Measurements from ENCODE around the gene RDH12. TPM values are rescaled to one million over a fixed set of nuclear protein-coding genes. Genes with fewer than 3 reads are reported as not detected.
A peak's percentile ranks its signal among the peaks of the same experiment; 100 is the strongest.

The RDH12 gene
- polyA plus RNA-seq, 2 donors: 8.0 to 31.2 TPM

- H3K27me3 ChIP-seq (ENCODE audit: control insufficient read depth in 1 of 2, insufficient read depth in 2 of 2, low read length in 2 of 2): no peaks in the 10 kb centered on the region
- WGBS, 2 donors: 0% methylated on average over 85 to 87 of the region's 87 CpGs
- H3K36me3 ChIP-seq (ENCODE audit: control insufficient read depth in 2 of 2, insufficient read depth in 2 of 2, low read length in 1 of 2): peaks cover 4 to 5% of the 10 kb centered on the region in 2 donors
- H3K9me3 ChIP-seq (ENCODE audit: control insufficient read depth in 2 of 2, insufficient read depth in 1 of 2, low read depth in 1 of 2, low read length in 1 of 2): no peaks in the 10 kb centered on the region
- peaks cover 0 to 6% of the 10 kb centered on the region in 2 donors for H3K4me1 ChIP-seq (ENCODE audit: control insufficient read depth in 2 of 2, insufficient read depth in 2 of 2, low read length in 1 of 2)
- peak within 1 kb of the TSS; percentile 93 to 99 for H3K27ac ChIP-seq (ENCODE audit: low read depth in 2 of 2, low read length in 1 of 2)
- H3K4me3 ChIP-seq (ENCODE audit: low read depth in 1 of 2, low read length in 2 of 2): peak within 1 kb of the TSS; percentile 79 to 92
Observed at GRCh38 chr14:67674480-67675218, 27.0 kb upstream of the RDH12 start, which contains the start of gene VTI1B. VTI1B (minus strand) TSS chr14:67674632; CDS start chr14:67674489, 143 bp downstream.

GRCh38 chr14:67675219-67675582 lies 26.5 kb upstream of the RDH12 start:
- H3K4me1 ChIP-seq (ENCODE audit: control insufficient read depth in 2 of 2, insufficient read depth in 2 of 2, low read length in 1 of 2): peaks cover 0 to 6% of the 10 kb centered on the region in 2 donors
- no peaks in the 10 kb centered on the region for H3K9me3 ChIP-seq (ENCODE audit: control insufficient read depth in 2 of 2, insufficient read depth in 1 of 2, low read depth in 1 of 2, low read length in 1 of 2)
- H3K27ac ChIP-seq (ENCODE audit: low read depth in 2 of 2, low read length in 1 of 2): peak overlapping the region; percentile 93 to 99
- no peaks in the 10 kb centered on the region for H3K27me3 ChIP-seq (ENCODE audit: control insufficient read depth in 1 of 2, insufficient read depth in 2 of 2, low read length in 2 of 2)
- 34 to 35% methylated on average over 16 of the region's 16 CpGs for WGBS, 2 donors
- peak overlapping the region; percentile 79 to 92 for H3K4me3 ChIP-seq (ENCODE audit: low read depth in 1 of 2, low read length in 2 of 2)
- peaks cover 4 to 5% of the 10 kb centered on the region in 2 donors for H3K36me3 ChIP-seq (ENCODE audit: control insufficient read depth in 2 of 2, insufficient read depth in 2 of 2, low read length in 1 of 2)

- Histone ChIP-seq H3K9me3 (ENCODE audit: control insufficient read depth in 2 of 2, insufficient read depth in 1 of 2, low read depth in 1 of 2, low read length in 1 of 2) (no peaks in the 10 kb centered on the region), H3K4me3 (ENCODE audit: low read depth in 1 of 2, low read length in 2 of 2) (no peak overlapping the region), H3K4me1 (ENCODE audit: control insufficient read depth in 2 of 2, insufficient read depth in 2 of 2, low read length in 1 of 2) (no peaks in the 10 kb centered on the region), H3K27ac (ENCODE audit: low read depth in 2 of 2, low read length in 1 of 2) (no peak overlapping the region), H3K36me3 (ENCODE audit: control insufficient read depth in 2 of 2, insufficient read depth in 2 of 2, low read length in 1 of 2) (peaks cover 5 to 6% of the 10 kb centered on the region in 2 donors), H3K27me3 (ENCODE audit: control insufficient read depth in 1 of 2, insufficient read depth in 2 of 2, low read length in 2 of 2) (no peaks in the 10 kb centered on the region)
- 64 to 95% methylated on average over 2 of the region's 2 CpGs for WGBS, 2 donors
Observed at GRCh38 chr14:67679006-67679405, 22.7 kb upstream of the RDH12 start.

GRCh38 chr14:67680121-67680602 lies 21.5 kb upstream of the RDH12 start:
- no peak overlapping the region for H3K27ac ChIP-seq (ENCODE audit: low read depth in 2 of 2, low read length in 1 of 2)
- H3K4me1 ChIP-seq (ENCODE audit: control insufficient read depth in 2 of 2, insufficient read depth in 2 of 2, low read length in 1 of 2): no peaks in the 10 kb centered on the region
- H3K27me3 ChIP-seq (ENCODE audit: control insufficient read depth in 1 of 2, insufficient read depth in 2 of 2, low read length in 2 of 2): no peaks in the 10 kb centered on the region
- WGBS, 2 donors: 70 to 76% methylated on average over 3 of the region's 3 CpGs
- H3K36me3 ChIP-seq (ENCODE audit: control insufficient read depth in 2 of 2, insufficient read depth in 2 of 2, low read length in 1 of 2): peaks cover 6 to 9% of the 10 kb centered on the region in 2 donors
- no peak overlapping the region for H3K4me3 ChIP-seq (ENCODE audit: low read depth in 1 of 2, low read length in 2 of 2)
- H3K9me3 ChIP-seq (ENCODE audit: control insufficient read depth in 2 of 2, insufficient read depth in 1 of 2, low read depth in 1 of 2, low read length in 1 of 2): no peaks in the 10 kb centered on the region

- no peak overlapping the region for H3K4me3 ChIP-seq (ENCODE audit: low read depth in 1 of 2, low read length in 2 of 2)
- no peaks in the 10 kb centered on the region for H3K9me3 ChIP-seq (ENCODE audit: control insufficient read depth in 2 of 2, insufficient read depth in 1 of 2, low read depth in 1 of 2, low read length in 1 of 2)
- WGBS, 2 donors: 85 to 86% methylated on average over 2 of the region's 2 CpGs
- H3K27me3 ChIP-seq (ENCODE audit: control insufficient read depth in 1 of 2, insufficient read depth in 2 of 2, low read length in 2 of 2): no peaks in the 10 kb centered on the region
- H3K36me3 ChIP-seq (ENCODE audit: control insufficient read depth in 2 of 2, insufficient read depth in 2 of 2, low read length in 1 of 2): peaks cover 6 to 12% of the 10 kb centered on the region in 2 donors
- H3K4me1 ChIP-seq (ENCODE audit: control insufficient read depth in 2 of 2, insufficient read depth in 2 of 2, low read length in 1 of 2): no peaks in the 10 kb centered on the region
- H3K27ac ChIP-seq (ENCODE audit: low read depth in 2 of 2, low read length in 1 of 2): no peak overlapping the region
Observed at GRCh38 chr14:67680941-67681340, 20.7 kb upstream of the RDH12 start.

- Histone ChIP-seq H3K4me1 (ENCODE audit: control insufficient read depth in 2 of 2, insufficient read depth in 2 of 2, low read length in 1 of 2) (no peaks in the 10 kb centered on the region), H3K36me3 (ENCODE audit: control insufficient read depth in 2 of 2, insufficient read depth in 2 of 2, low read length in 1 of 2) (peaks cover 2 to 14% of the 10 kb centered on the region in 2 donors), H3K9me3 (ENCODE audit: control insufficient read depth in 2 of 2, insufficient read depth in 1 of 2, low read depth in 1 of 2, low read length in 1 of 2) (no peaks in the 10 kb centered on the region), H3K4me3 (ENCODE audit: low read depth in 1 of 2, low read length in 2 of 2) (no peak overlapping the region), H3K27me3 (ENCODE audit: control insufficient read depth in 1 of 2, insufficient read depth in 2 of 2, low read length in 2 of 2) (no peaks in the 10 kb centered on the region), H3K27ac (ENCODE audit: low read depth in 2 of 2, low read length in 1 of 2) (no peak overlapping the region)
Observed at GRCh38 chr14:67683842-67684241, 17.8 kb upstream of the RDH12 start.

- Histone ChIP-seq H3K4me3 (ENCODE audit: low read depth in 1 of 2, low read length in 2 of 2) (no peak overlapping the region), H3K27me3 (ENCODE audit: control insufficient read depth in 1 of 2, insufficient read depth in 2 of 2, low read length in 2 of 2) (no peaks in the 10 kb centered on the region), H3K9me3 (ENCODE audit: control insufficient read depth in 2 of 2, insufficient read depth in 1 of 2, low read depth in 1 of 2, low read length in 1 of 2) (no peaks in the 10 kb centered on the region), H3K36me3 (ENCODE audit: control insufficient read depth in 2 of 2, insufficient read depth in 2 of 2, low read length in 1 of 2) (peaks cover 8 to 22% of the 10 kb centered on the region in 2 donors), H3K4me1 (ENCODE audit: control insufficient read depth in 2 of 2, insufficient read depth in 2 of 2, low read length in 1 of 2) (peaks cover 0 to 4% of the 10 kb centered on the region in 2 donors), H3K27ac (ENCODE audit: low read depth in 2 of 2, low read length in 1 of 2) (no peak overlapping the region)
- 90 to 91% methylated on average over 4 of the region's 4 CpGs for WGBS, 2 donors
Observed at GRCh38 chr14:67690011-67690410, 11.7 kb upstream of the RDH12 start.

GRCh38 chr14:67694791-67695393 lies 6.8 kb upstream of the RDH12 start:
- no peaks in the 10 kb centered on the region for H3K27me3 ChIP-seq (ENCODE audit: control insufficient read depth in 1 of 2, insufficient read depth in 2 of 2, low read length in 2 of 2)
- 1% methylated on average over 21 of the region's 21 CpGs for WGBS, 2 donors
- H3K27ac ChIP-seq (ENCODE audit: low read depth in 2 of 2, low read length in 1 of 2): peak overlapping the region; percentile 94
- no peaks in the 10 kb centered on the region for H3K9me3 ChIP-seq (ENCODE audit: control insufficient read depth in 2 of 2, insufficient read depth in 1 of 2, low read depth in 1 of 2, low read length in 1 of 2)
- peaks cover 3 to 6% of the 10 kb centered on the region in 2 donors for H3K36me3 ChIP-seq (ENCODE audit: control insufficient read depth in 2 of 2, insufficient read depth in 2 of 2, low read length in 1 of 2)
- peaks cover 2 to 4% of the 10 kb centered on the region in 2 donors for H3K4me1 ChIP-seq (ENCODE audit: control insufficient read depth in 2 of 2, insufficient read depth in 2 of 2, low read length in 1 of 2)
- peak overlapping the region; percentile 86 to 93 for H3K4me3 ChIP-seq (ENCODE audit: low read depth in 1 of 2, low read length in 2 of 2)

- Histone ChIP-seq H3K27me3 (ENCODE audit: control insufficient read depth in 1 of 2, insufficient read depth in 2 of 2, low read length in 2 of 2) (no peaks in the 10 kb centered on the region), H3K27ac (ENCODE audit: low read depth in 2 of 2, low read length in 1 of 2) (peak within 1 kb of the TSS; percentile 94), H3K4me1 (ENCODE audit: control insufficient read depth in 2 of 2, insufficient read depth in 2 of 2, low read length in 1 of 2) (peaks cover 2 to 4% of the 10 kb centered on the region in 2 donors), H3K9me3 (ENCODE audit: control insufficient read depth in 2 of 2, insufficient read depth in 1 of 2, low read depth in 1 of 2, low read length in 1 of 2) (no peaks in the 10 kb centered on the region), H3K36me3 (ENCODE audit: control insufficient read depth in 2 of 2, insufficient read depth in 2 of 2, low read length in 1 of 2) (peaks cover 0 to 2% of the 10 kb centered on the region in 2 donors), H3K4me3 (ENCODE audit: low read depth in 1 of 2, low read length in 2 of 2) (peak within 1 kb of the TSS; percentile 86 to 93)
- WGBS, 2 donors: 0 to 1% methylated on average over 25 of the region's 25 CpGs
Observed at GRCh38 chr14:67695394-67695949, 6.2 kb upstream of the RDH12 start, which contains the start of gene RDH11. RDH11 (minus strand) TSS chr14:67695764; CDS start chr14:67695703, 61 bp downstream.
